ENCODE data around the gene MAML2. TPM values are rescaled to one million over a fixed set of nuclear protein-coding genes. Genes with fewer than 3 reads are reported as not detected.

The MAML2 gene
- total and polyA plus RNA-seq, 9 of the 15 experiments (the other 6 are each of a cell fraction or from before 2014, with no cell fraction given) = 0.79 to 6.8 (median 4.8) TPM

- TF ChIP-seq ZNF655 (CRISPR knock-in tag; IDR thresholded peaks at IDR 0.05) (no peak), ZNF644 (tag; IDR thresholded peaks at IDR 0.05; ENCODE audit: low read depth) (0 out of 2 replicates have a peak, but pooled peaks have one; percentile 57), ARID1B (IDR thresholded peaks at IDR 0.05) (0 out of 2 replicates have a peak, but pooled peaks have one; percentile 22), FOXA3 (CRISPR knock-in tag; conservative IDR thresholded peaks at IDR 0.05 in 1 of 2, IDR thresholded peaks at IDR 0.05 in 1 of 2) (peak in 1 of 2 experiments; percentile 61; a peak in 2 of 4 replicates), ATF4 (CRISPR knock-in tag; IDR thresholded peaks at IDR 0.05) (peak; percentile 30; the same call in 1 of the 2 replicates), NR2C2 (CRISPR knock-in tag; IDR thresholded peaks at IDR 0.05) (no peak), NR2C2 (tag; IDR thresholded peaks at IDR 0.05) (peak; percentile 66), CEBPG (CRISPR knock-in tag; IDR thresholded peaks at IDR 0.05) (peak; percentile 83), CEBPG (tag; conservative IDR thresholded peaks at IDR 0.05 in 1 of 2, IDR thresholded peaks at IDR 0.05 in 1 of 2) (peak; percentile 89 to 98), SIRT6 (IDR thresholded peaks at IDR 0.05; ENCODE audit: low read depth, low read length) (no peak), CEBPB (tag; IDR thresholded peaks at IDR 0.05) (peak; percentile 96), CTBP1 (IDR thresholded peaks at IDR 0.05; ENCODE audit: borderline replicate concordance) (peak; percentile 18; the same call in 1 of the 2 replicates), IRF9 (tag; IDR thresholded peaks at IDR 0.05) (peak; percentile 59), U2AF1 (optimal IDR thresholded peaks at IDR 0.05; ENCODE audit: low read depth, low read length) (no peak), TEAD4 (IDR thresholded peaks at IDR 0.05; ENCODE audit: low read length) (peak; percentile 24; the same call in 1 of the 2 replicates), TEAD4 (CRISPR knock-in tag; IDR thresholded peaks at IDR 0.05; ENCODE audit: borderline replicate concordance) (no peak), ATF3 (IDR thresholded peaks at IDR 0.05) (peak; percentile 89), ATF3 (CRISPR knock-in tag; conservative IDR thresholded peaks at IDR 0.05) (no peak), ZNF592 (IDR thresholded peaks at IDR 0.05) (0 out of 2 replicates have a peak, but pooled peaks have one; percentile 32), NR2C1 (IDR thresholded peaks at IDR 0.05) (peak; percentile 70; the same call in 1 of the 2 replicates), NR2C1 (tag; IDR thresholded peaks at IDR 0.05) (peak; percentile 74)
These were observed 7.6 kb downstream of the MAML2 start (continued) for GRCh38 chr11:96335388-96335787.

Data from K562 (cell line).